Uterus (tissue), 2 donors: ENCODE measurements around the gene NUDT7.

Experiments
- POLR2A ChIP-seq, 2 donors: fragments of 450-650 bp; IDR thresholded peaks; one replicate each; pipeline ENCODE4 v1.6.1; 2016; ENCODE audit warnings: antibody characterized with exemption in 2 of 2, mild to moderate bottlenecking in 1 of 2, moderate library complexity in 1 of 2
- TF ChIP-seq, protein P1 (sequence below), 4 experiments: fragments of 200-600 bp in 2 of 4; fragments of 450-650 bp in 2 of 4; sonication (generic) in 2 of 4; IDR thresholded peaks; one replicate each; pipeline ENCODE4 v1.5.1; 2016 to 2019; ENCODE audit warnings: antibody characterized with exemption in 4 of 4, mild to moderate bottlenecking in 2 of 4, moderate library complexity in 1 of 4

DNA sequence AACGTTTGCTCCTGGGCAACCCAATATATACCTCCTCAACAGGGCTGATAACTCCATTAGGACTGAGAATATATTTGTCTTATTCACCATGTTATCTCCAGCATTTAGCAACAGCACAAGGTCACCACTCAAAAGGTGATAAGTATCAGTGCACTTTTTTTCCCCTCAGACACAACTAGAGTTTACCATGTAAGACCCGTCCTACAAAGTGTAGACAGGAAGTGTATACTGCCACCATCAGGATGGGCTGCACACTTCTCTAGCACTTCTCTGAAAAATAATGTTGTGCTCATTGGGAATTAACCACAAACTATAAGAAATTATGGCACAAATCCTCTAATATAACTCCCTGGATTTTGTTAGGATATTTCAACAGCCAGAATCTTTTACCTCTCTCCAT, 60.4 kb downstream of the NUDT7 start:
- TF ChIP-seq, protein P1, sequence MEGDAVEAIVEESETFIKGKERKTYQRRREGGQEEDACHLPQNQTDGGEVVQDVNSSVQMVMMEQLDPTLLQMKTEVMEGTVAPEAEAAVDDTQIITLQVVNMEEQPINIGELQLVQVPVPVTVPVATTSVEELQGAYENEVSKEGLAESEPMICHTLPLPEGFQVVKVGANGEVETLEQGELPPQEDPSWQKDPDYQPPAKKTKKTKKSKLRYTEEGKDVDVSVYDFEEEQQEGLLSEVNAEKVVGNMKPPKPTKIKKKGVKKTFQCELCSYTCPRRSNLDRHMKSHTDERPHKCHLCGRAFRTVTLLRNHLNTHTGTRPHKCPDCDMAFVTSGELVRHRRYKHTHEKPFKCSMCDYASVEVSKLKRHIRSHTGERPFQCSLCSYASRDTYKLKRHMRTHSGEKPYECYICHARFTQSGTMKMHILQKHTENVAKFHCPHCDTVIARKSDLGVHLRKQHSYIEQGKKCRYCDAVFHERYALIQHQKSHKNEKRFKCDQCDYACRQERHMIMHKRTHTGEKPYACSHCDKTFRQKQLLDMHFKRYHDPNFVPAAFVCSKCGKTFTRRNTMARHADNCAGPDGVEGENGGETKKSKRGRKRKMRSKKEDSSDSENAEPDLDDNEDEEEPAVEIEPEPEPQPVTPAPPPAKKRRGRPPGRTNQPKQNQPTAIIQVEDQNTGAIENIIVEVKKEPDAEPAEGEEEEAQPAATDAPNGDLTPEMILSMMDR (IDR thresholded peaks at IDR 0.05), result no peak
- TF ChIP-seq POLR2A (IDR thresholded peaks at IDR 0.05), result no peak
